ENCODE results near the gene AKR1C3. TPM values are rescaled to one million over a fixed set of nuclear protein-coding genes. Genes with fewer than 3 reads are reported as not detected.
"Not testable (repeated sequence)": the region's sequence is repeated elsewhere in the genome, so short reads cannot be mapped to it uniquely, and the experiment has no call there.

The AKR1C3 gene
- polyA plus RNA-seq, 1 experiment = 0.26 TPM

DNA sequence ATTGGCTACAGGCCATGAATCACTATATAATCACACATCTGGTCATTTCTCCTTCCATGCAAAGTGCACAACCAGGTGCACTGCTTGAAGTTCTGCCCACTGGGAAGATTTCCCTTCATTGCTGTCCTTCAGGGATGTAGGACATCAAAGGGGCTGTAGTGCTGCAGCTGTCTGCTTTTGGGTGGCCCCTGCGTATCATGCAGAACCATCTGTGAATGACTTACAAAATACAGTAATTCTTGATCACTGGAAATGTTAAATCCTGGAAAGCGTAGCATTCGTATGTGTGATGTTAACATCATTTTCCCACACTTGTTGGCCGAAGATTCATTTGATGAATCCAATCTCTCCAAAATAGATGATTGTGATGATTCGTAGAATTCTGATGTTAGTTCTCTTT lies 22.4 kb downstream of the AKR1C3 start:
- no peaks in the 10 kb centered on the region for H3K27me3 ChIP-seq (ENCODE audit: control insufficient read depth, insufficient read depth, low read length)
- ChIA-PET CTCF (no interaction called here), POLR2A (no interaction called here)
- DNase-seq (ENCODE audit: low read depth) = no peak
- no peaks in the 10 kb centered on the region for H3K36me3 ChIP-seq (ENCODE audit: control insufficient read depth, insufficient read depth, low read length)
- TF ChIP-seq CTCF (IDR thresholded peaks at IDR 0.05; ENCODE audit: insufficient read depth, low read depth, low read length) = no peak
- no peak overlapping the region for H3K4me3 ChIP-seq (ENCODE audit: low read depth, low read length)

GRCh38 chr10:5117026-5117425 lies 22.8 kb downstream of the AKR1C3 start:
- H3K27me3 ChIP-seq (ENCODE audit: control insufficient read depth, insufficient read depth, low read length) = no peaks in the 10 kb centered on the region
- POLR2A ChIA-PET = no interaction called here
- no peak overlapping the region for H3K4me3 ChIP-seq (ENCODE audit: low read depth, low read length)
- no peak for DNase-seq (ENCODE audit: low read depth)
- H3K36me3 ChIP-seq (ENCODE audit: control insufficient read depth, insufficient read depth, low read length) = no peaks in the 10 kb centered on the region
- TF ChIP-seq CTCF (IDR thresholded peaks at IDR 0.05; ENCODE audit: insufficient read depth, low read depth, low read length) = no peak
- CTCF ChIA-PET = no interaction called here

DNA sequence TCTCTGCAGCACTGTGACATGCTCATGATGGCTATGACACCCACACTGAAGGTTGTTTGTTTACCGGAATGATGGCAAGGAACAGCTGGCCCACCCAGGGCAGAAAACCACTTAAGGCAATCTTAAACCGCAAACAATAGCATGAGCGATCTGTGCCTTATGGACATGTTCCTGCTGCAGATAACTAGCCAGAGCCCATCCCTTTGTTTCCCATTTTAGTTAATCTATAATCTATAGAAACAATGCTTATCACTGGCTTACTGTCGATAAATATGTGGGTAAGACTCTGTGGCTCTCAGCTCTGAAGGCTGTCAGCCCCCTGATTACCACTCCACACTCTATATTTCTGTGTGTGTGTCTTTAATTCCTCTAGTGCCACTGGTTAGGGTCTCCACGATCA lies 25.8 kb downstream of the AKR1C3 start:
- H3K4me3 ChIP-seq (ENCODE audit: low read depth, low read length); POLR2A ChIA-PET; DNase-seq (ENCODE audit: low read depth); H3K27me3 ChIP-seq (ENCODE audit: control insufficient read depth, insufficient read depth, low read length); H3K36me3 ChIP-seq (ENCODE audit: control insufficient read depth, insufficient read depth, low read length); CTCF ChIA-PET: not testable (repeated sequence)

DNA sequence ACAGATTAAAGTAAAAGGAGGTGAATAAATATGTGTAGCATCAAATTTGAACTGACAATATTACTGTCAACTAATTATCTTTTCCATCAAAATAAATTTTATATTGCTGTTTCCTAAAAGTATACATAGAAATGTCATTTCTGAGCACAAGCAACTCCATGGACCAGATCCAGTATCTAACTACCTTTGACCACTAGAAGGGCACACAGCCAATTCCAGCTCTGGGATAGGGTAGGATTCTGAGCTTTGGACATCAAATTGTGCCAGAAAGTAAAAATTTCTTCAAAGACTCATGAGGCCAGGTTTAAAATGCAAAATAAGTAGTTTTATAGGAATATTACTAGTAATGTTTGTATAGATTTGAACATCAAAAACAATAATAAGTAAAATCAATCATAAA lies 29.7 kb downstream of the AKR1C3 start:
- Histone ChIP-seq H3K4me3 (ENCODE audit: low read depth, low read length) (no peak overlapping the region), H3K27me3 (ENCODE audit: control insufficient read depth, insufficient read depth, low read length) (no peaks in the 10 kb centered on the region), H3K36me3 (ENCODE audit: control insufficient read depth, insufficient read depth, low read length) (no peaks in the 10 kb centered on the region)
- CTCF ChIA-PET = no interaction called here
- no peak for DNase-seq (ENCODE audit: low read depth)
- TF ChIP-seq CTCF (IDR thresholded peaks at IDR 0.05; ENCODE audit: insufficient read depth, low read depth, low read length) = no peak
- POLR2A ChIA-PET = no interaction called here

GRCh38 chr10:5125315-5126044 lies 31.3 kb downstream of the AKR1C3 start:
- CTCF ChIA-PET = interaction anchor here (0.9 to 1.5 kb wide), 2 partner anchors 9 to 12 kb away, joined by 3 read pairs; no protein-coding TSS in a partner anchor
- no peak for TF ChIP-seq CTCF (IDR thresholded peaks at IDR 0.05; ENCODE audit: insufficient read depth, low read depth, low read length)
- Histone ChIP-seq H3K27me3 (ENCODE audit: control insufficient read depth, insufficient read depth, low read length) (no peaks in the 10 kb centered on the region), H3K36me3 (ENCODE audit: control insufficient read depth, insufficient read depth, low read length) (no peaks in the 10 kb centered on the region), H3K4me3 (ENCODE audit: low read depth, low read length) (no peak overlapping the region)
- DNase-seq (ENCODE audit: low read depth) = no peak
- POLR2A ChIA-PET = no interaction called here

DNA sequence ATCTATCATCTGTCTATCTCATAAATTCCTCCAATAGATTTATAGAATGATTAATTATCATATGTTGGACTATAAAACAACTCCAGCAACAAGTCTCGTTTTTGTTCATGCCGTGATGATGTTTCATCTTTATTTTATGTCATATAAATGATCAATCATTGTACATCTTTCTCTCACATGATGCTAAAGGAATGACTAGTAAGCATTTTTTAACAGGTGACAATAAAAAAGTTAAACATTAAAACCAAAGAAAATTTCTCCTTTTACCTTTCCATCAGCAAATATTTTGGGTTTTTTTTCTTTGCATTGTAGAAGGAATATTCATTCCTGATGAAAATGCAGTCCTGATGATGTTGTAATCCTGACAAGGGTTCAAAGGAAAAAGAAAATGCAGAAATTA lies 41.4 kb downstream of the AKR1C3 start:
- CTCF ChIA-PET = no interaction called here
- H3K4me3 ChIP-seq (ENCODE audit: low read depth, low read length) = no peak overlapping the region
- POLR2A ChIA-PET = no interaction called here
- H3K27me3 ChIP-seq (ENCODE audit: control insufficient read depth, insufficient read depth, low read length) = no peaks in the 10 kb centered on the region
- TF ChIP-seq CTCF (IDR thresholded peaks at IDR 0.05; ENCODE audit: insufficient read depth, low read depth, low read length) = no peak
- DNase-seq (ENCODE audit: low read depth) = no peak
- no peaks in the 10 kb centered on the region for H3K36me3 ChIP-seq (ENCODE audit: control insufficient read depth, insufficient read depth, low read length)

All from BJ (cell line).